Measurements from ENCODE around the gene POLR3E.

Gene POLR3E

DNA sequence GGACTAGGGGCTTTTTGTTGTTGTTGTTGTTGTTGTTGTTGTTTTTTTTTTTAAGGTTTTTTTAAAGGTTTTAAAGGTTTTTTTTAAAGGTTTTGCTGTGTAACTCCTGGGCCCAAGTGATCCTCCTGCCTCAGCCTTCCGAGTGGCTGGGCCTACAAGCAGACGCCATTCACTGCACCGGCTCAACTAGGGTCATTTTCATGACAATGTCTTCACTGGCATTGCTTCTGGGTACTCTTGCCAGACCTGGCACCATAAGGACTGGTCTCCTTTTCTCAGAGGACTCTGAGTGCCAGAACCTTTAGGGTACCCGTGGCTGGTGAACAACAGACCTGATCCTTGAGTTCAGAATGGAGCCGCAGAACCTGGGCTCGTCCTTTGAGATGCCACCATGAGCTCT lies 20.4 kb downstream of the POLR3E start:
- no peak for DNase-seq (ENCODE audit: low read depth)

DNA sequence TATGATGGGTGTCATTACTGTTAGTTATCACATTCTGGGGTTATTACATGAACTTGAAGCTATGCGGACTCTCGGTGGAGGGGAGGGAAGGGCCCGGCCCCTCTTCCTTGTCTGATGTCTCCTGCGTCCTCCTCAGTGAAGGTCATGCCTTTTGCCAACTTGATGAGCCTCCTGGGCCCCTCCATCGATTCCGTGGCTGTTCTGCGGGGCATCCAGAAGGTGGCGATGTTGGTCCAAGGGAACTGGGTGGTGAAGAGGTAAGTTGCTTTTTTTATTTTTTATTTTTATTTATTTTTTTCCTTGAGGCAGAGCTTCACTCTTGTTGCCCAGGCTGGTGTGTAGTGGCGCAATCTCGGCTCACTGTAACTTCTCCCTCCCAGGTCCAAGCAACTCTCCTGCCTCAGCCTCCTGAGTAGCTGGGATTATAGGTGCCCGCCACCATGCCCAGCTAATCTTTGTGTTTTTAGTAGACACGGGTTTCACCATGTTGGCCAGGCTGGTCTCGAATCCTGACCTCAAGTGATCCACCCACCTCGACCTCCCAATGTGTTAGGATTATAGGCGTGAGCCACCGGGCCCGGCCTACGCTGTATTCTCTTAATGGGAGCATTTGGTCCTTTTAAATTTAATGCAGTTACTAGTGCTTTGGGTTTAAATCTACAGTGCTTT lies 21.6 kb downstream of the POLR3E start:
- DNase-seq (ENCODE audit: low read depth), result peak; percentile 38

DNA sequence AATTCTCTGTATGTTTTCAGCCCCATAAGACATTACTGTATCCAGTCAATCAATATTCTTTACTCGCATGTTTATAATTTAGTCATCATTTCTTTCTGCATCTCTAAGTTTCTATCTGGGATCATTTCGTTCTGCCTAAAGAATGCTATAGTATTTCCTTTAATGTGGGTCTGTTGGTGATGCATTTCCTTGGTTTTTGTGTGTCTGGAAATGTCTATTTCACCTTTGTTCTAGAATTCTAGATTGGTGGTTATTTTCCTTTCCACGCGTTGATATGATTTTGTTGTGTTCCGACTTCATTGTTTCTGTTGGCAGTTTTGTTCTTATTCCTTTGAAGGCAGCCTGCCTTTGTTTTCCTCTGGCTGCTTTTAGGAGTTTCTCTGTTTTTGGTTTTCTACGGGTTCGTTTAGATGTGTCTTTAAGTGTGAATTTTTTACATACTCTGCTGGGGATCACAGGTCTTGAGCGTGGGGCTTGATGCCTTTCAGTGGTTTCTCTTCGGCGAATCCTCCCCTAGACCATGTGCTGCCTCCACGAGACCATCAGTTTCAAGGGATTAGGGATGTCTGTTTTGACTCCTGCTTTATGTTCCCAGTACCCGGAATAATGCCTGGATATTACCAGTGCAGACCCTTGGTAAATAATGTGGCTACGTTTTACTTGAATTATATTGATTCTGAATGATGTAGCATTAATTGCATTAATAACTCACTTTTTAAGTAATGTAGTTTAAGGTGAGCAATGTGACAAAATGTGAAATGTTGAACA lies 23.5 kb downstream of the POLR3E start:
- no peak for DNase-seq (ENCODE audit: low read depth)

DNA sequence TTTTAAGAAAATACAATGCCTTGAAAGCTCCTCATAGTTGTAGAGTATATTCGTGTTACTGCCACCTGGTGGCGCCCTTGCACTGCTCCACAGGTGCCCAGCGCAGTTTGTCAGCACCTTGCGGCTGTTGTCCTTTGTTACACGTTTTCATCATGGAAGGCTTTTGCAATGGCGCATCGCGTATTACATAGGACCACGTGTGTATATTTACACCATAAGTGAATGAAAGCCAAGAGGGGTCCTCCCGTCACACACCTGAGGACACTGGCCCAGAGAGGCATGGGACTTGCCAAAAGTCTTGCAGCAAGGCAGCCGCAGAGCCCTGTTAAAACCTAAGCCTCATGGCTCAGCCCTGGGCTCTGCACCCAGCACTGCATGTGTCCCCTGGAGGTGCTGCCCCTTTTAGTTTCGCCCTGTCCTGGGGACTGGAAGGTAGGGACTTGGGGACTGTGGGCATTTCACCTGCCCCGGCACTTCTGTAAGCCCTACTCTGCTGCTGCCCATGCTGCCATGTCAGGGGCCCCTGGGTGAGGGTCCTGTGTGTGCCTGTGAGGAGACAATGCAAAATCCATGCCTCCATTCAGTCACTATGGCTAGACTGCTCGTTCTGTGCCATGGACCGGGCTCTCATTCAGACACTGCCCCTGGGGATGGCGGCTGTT lies 24.3 kb downstream of the POLR3E start:
- peak; percentile 46 for DNase-seq (ENCODE audit: low read depth)

DNA sequence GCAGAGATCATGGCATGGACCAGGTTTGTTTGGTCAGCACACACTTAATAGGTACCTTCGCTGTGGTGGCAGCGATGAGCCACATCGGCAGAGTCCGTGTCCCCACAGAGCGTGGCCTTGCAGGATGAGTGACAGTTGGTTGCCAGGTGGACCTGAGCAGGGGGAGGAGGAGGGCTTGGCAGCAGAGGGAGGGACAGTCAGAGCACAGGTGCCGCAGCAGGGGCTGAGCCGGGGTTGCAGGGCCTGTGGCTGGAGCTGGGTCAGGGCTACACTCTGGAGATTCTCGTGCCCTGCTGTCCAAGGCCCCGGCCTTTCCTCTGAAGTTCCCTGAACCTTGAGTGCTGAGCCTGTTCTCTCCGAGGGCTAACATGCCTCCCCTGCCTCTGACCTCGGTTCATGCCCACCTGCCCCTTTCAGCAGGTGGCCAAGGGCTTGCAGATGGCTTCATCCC lies 24.8 kb downstream of the POLR3E start:
- no peak for DNase-seq (ENCODE audit: low read depth)

DNA sequence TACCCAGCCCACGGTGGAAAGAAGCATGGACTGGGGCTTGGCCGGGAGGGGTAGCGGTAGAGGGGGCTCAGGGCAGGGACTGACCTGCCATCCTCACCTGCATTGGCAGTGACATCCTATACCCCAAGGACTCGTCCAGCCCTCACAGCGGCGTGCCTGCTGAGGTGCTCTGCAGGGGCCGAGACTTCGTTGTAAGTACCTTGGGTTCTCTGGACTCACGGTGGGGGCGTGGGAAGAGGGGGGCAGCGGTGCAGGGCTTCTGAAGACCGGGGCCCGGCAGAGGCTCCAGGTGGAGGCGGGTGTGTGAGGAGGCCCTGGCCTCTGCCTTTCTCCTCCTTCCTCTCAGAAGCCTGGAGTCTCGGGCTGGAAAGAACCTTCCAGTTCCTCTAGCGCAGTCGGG lies 25.5 kb downstream of the POLR3E start:
- DNase-seq (ENCODE audit: low read depth), result no peak

DNA sequence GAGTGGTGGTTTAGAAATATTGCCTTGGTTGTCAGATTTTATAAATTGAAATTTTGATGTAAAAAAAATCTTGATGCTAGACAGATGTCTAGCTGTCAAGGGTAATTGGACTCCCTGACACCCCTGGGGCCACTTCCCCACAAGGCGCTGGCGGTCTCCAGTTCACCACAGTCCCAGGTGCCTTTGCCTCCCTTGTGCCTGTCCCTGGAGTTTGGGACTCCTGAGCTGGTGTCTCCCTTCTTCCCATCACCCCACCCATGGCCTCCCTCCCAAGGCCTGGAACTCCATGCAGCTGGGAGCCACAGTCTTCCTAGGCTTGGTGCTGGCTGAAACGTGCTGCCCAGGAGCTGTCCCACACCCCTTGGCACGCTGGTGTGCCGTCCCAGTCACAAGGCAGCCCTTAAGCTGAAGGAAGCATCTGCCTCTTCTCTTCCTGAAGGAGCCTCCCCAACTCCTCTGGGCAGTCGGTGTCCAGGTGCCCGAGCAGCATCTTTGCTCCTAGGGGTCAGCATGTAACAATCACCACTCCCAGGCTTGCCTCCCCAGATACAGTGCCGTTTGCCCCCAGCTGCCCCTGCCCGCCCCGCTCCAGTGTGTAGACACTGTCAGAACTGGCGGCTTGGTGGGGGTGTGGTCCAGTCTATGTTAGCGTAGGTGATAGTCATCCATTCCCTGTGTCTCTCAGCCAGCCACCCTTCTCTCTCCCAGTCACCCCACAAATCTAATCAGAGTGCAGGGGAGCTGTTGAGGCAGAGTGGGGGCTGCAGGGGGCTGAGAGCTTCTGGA lies 26.2 kb downstream of the POLR3E start:
- no peak for DNase-seq (ENCODE audit: low read depth)

DNA sequence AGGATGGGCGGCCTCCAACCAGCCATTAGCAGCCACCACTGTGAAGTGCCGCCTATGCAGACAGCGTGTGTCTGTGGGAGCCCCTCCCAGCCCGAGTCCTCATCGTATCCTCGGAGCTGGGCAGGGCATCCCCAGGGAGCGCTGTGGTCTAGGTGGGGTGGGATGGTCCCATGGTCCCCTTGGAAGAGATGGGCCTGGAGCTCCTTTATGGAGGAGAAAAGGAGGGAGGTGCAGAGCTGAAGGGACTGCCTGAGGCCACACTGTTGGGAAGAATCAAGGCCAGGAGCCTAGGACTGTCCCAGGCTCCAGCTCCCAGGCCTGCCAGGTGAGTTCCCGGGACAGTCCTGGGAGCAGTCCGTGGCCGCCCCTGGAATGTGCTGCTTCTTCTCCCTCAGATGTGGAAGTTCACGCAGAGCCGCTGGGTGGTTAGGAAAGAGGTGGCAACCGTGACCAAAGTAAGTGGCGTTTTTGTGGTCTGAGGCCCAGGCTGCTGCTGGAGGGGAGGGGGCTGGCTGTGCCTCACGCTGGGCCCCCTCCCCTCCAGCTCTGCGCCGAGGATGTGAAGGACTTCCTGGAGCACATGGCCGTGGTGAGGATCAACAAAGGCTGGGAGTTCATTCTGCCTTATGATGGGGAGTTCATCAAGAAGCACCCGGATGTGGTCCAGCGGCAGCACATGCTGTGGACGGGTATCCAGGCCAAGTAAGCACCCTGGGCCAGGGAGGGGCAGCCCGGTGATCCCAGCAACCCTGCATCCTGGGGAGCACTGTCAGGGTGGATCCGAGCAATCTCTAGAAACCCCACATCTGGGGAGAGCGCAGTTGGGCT lies 27.0 kb downstream of the POLR3E start:
- DNase-seq (ENCODE audit: low read depth), result no peak

DNA sequence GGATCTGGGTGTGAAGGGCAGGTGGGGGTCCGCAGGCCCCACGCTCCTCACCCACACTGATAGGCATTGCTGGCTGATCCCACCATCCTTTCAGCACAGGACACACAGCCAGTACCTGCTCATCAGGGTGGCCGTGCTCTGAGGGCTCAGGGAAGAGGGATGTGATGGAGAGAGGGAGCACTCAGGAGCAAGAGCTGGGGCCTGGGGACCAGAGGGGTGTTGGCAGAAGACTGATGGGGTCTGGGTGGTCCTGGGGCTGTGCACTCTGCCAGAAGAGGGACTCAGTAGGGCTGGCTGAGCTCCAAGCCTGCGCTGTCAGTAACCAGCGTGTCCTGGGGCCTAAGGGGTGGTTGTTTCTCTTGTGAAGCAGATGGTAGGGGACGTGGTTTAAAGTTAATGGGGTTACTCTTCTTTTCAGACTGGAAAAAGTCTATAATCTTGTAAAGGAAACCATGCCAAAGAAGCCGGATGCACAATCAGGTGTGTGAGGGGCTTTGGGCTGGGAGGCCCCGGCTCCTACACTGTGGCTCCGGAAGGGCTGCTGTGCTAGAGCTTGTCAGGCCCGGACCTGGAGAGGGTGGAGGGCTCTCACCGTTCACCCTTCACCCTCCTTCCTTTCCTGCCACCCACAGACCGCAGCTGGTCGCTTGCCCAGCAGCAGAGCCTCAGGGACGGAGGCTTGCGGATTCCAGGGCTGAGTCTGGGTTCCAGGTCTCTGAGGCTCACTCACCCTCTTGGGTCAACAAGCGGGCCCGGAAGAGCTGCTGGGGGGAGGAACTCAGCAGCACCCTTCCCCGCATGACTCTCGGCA lies 27.8 kb downstream of the POLR3E start:
- DNase-seq (ENCODE audit: low read depth), result no peak

DNA sequence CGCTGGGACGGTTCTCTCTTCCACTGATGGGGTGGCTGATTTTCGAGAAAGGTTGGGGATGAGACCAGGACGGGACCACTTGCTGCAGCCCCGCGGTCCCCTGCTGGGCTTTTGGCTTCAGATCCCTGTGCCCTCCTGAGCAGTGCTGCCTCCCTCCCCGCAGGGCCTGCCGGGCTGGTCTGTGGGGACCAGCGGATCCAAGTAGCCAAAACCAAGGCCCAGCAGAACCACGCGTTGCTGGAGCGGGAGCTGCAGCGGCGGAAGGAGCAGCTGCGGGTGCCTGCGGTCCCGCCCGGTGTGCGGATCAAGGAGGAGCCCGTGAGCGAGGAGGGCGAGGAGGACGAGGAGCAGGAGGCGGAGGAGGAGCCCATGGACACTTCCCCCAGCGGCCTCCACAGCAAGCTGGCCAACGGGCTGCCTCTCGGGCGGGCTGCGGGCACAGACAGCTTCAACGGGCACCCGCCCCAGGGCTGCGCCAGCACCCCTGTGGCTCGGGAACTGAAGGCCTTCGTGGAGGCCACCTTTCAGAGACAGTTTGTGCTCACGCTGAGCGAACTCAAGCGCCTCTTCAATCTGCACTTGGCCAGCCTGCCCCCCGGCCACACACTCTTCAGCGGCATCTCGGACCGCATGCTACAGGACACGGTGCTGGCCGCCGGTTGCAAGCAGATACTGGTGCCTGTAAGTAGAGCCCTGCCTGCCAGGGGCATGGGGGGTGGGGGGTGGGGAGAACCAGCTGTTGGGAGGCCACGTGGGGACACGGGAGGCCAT lies 28.6 kb downstream of the POLR3E start:
- DNase-seq (ENCODE audit: low read depth), result no peak

DNA sequence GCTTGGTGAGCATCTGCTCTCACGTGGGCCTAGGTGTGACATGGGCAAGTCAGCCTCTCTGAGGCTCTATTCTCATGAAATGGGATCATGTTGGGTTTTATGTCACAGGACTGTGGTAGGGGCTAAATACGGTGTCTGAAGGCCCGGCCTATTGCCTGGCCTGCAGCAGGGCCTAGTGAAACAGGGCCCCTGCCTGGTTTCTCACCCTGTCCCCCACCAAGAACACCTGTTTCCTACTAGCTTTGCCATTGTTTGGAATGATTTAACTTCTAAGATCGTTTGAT lies 29.1 kb downstream of the POLR3E start:
- DNase-seq (ENCODE audit: low read depth), result no peak

DNA sequence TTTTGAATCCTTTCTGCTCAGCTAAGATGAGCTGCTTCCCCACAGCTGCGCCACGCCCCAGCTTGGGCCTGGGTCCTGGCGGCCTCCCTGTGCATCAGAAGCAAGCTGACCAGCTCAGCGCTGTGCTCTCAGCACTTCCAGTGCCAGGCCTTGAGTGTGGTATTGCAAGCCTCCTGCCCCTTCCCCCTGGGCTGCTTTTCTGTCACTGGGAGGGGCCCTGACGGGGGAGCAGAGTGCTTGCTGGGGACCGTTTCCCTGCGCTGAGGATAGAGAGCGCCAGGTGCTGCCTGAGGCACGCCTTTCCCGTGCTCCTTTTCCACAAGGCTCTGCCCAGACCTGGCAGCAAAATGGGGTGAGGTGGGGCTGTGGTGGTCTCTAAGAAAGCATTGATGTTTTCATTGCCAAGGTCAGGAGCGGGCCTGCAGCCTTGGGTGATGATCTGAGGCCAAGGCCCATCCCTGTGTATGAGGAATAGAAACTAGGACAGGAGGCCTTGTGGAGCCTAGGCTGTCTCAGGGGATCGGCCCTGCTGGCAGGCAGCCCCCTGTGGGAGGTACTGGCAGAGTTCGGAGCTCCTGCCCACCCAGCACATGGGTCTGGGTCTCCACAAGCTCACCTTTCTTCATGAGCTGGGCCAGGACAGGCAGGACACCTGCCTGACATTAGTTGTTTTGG lies 29.7 kb downstream of the POLR3E start:
- DNase-seq (ENCODE audit: low read depth), result no peak

DNA sequence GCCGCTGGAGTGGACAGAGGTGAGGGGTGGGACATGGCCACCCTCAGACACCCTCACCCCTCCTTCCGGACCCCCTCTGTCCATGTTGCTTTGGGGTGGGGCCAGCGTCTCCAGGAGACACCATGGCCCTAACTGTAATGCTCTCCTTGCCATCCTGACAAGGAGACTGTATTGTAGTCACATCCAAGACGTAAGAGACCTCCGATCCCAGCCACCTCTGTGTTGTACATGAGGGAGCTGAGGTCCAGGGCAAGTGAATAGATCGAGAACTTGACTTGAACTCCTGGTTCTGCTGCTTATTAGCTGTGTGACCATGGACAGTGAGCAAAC lies 30.2 kb downstream of the POLR3E start:
- no peak for DNase-seq (ENCODE audit: low read depth)

DNA sequence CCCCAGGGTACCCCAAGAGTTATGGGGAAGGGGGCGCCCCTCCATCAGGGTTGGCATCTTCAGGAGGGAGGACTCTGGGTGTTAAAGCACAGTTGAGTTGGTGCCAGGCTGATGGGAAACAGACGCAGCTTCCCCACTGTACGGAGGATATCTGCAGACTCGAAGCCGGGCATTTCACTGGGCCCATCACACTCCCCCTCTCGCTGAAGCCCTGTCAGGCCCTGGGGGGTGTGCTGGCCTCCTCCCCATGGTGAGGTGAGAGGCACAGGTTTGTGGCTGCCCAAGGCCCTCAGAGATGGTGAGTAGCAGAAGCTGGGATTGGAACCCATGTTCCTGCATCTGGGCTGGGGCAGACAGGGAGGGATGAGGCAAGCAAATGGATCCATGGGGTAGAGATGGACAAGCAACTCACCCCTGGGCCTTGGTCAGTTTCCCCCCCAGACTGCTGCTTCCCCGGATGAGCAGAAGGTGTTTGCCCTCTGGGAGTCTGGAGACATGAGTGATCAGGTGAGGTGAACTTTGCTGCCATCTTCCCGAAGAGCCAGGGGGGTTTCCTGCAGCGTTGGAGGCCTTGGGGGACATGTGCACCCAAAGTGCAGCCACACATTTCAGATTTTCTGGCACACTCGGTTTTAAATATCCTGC lies 31.0 kb downstream of the POLR3E start:
- DNase-seq (ENCODE audit: low read depth), result no peak

DNA sequence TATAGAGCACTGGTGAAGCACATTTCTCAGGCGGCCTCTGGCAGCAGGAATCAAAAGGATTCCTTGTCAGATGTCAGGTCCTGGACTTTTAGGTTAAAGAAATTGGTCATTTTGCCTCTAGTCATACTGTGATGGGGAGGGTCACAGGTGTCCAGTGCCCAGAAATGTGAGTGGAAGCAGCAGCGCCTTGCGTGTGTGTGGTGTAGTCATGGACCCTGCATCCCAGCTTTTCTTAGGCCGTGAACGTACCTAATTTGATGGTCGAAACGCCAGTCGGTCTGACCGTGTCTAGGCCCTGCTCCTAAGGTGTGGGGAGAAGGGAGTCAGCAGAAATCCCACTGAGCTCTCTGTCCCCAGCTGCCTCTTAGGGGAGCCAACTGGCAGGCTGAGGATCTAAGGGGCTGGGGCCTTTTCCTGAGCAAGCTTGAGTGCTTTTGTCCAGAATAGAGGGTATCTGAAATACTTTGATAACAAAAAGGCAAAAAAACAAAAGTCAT lies 32.0 kb downstream of the POLR3E start:
- DNase-seq (ENCODE audit: low read depth), result no peak

DNA sequence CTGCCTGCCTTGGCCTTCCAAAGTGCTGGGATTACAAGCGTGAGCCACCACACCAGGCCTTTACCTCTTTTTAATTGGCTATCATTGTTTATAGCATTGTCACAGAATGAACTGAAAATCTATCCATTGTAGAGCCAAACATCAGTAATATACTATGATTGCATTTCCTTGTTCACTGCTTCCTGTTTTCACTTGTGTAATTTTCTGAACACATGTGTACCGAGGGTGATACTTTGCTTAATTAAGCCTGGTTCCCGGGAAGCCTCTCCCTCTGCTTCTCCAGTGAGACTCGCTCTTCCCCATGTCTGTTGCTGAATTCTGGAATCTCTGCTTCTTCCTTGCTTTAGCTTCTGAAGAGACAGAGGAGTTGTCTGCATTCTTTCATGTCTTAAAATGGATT lies 33.1 kb downstream of the POLR3E start:
- no peak for DNase-seq (ENCODE audit: low read depth)

DNA sequence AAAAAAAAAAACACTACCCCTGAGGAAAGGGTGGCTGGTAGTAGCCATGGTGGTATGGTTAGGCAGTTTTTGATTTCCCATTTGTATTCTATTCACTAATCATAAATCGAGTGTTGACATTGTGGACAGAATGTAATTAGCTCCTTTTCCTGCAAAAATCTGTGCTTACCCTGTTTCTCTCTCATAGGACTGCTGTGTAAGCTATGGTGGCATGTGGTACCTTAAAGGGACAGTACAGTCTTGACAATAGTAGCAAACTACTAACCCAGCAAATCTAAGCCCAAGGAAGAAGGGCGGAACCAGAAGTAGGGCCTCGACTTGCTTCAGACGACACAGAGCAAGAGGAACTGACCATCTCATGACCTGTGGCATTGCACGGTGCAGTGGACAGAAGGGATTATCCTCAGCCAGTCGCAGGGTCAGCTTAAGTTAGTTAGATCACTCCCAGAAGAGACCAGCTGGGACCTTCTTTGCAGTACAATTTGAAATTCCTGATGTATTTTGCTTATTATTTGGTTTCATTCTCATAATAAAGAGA lies 36.3 kb downstream of the POLR3E start:
- no peak for DNase-seq (ENCODE audit: low read depth)

DNA sequence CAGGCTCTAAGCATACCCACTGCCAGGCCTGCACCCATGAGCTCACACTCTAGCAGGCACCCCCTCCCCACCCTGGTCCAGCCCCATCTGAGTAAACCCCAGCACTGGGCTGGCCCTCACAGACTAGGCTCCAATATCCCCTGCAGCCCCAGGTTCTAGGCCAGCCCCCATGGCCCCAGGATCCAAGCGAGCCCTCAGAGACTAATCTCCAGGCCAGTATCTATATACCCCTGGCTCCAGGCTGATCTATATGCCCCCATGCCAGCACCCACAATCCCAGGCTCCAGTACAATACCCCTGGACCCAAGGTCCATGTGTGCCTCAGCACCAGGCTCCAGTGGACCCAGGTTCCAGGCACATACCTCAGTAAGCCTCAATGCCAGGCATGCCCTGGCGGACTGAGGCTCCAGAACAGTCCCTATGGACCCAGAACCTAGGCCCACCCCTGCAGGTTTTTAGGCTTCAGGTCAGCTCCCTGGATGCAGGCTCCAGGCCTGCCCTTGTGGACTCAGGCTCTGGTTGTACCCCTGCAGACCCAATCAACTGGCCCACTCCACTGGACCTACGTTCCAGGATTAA lies 38.5 kb downstream of the POLR3E start:
- DNase-seq (ENCODE audit: low read depth), result no peak

All from activated T-helper 1 cell treated with Interleukin-2 at 50 U/mL for 16 hours (primary cell).